Islet precursor cell (in vitro differentiated cells): ENCODE measurements around the gene NAV2.

ENCODE experiments used
- DNase-seq: peaks from one replicate; pipeline ENCODE4 v3.0.0-alpha.2; 2018

The NAV2 gene

GRCh38 chr11:19751055-19751454 lies 38.4 kb downstream of the NAV2 start:
- no peak for DNase-seq

GRCh38 chr11:19753451-19754106 lies 40.9 kb downstream of the NAV2 start:
- DNase-seq, result no peak

GRCh38 chr11:19756675-19757475 lies 44.2 kb downstream of the NAV2 start:
- DNase-seq, result no peak

GRCh38 chr11:19759389-19759788 lies 46.8 kb downstream of the NAV2 start:
- no peak for DNase-seq

- no peak for DNase-seq
Observed at GRCh38 chr11:19762266-19762665, 49.6 kb downstream of the NAV2 start.

- no peak for DNase-seq
Observed at GRCh38 chr11:19763330-19763729, 50.7 kb downstream of the NAV2 start.

- peak; percentile 68 for DNase-seq
Observed at GRCh38 chr11:19766206-19766605, 53.6 kb downstream of the NAV2 start.

- no peak for DNase-seq
Observed at GRCh38 chr11:19766810-19767209, 54.2 kb downstream of the NAV2 start.

- peak; percentile 66 for DNase-seq
Observed at GRCh38 chr11:19767627-19768151, 55.1 kb downstream of the NAV2 start.

- no peak for DNase-seq
Observed at GRCh38 chr11:19768197-19768596, 55.6 kb downstream of the NAV2 start.

- DNase-seq, result no peak
Observed at GRCh38 chr11:19768815-19769214, 56.2 kb downstream of the NAV2 start.

- DNase-seq, result no peak
Observed at GRCh38 chr11:19769820-19770219, 57.2 kb downstream of the NAV2 start.

GRCh38 chr11:19770277-19770676 lies 57.6 kb downstream of the NAV2 start:
- DNase-seq, result no peak

- DNase-seq, result no peak
Observed at GRCh38 chr11:19771463-19771862, 58.8 kb downstream of the NAV2 start.

- no peak for DNase-seq
Observed at GRCh38 chr11:19772480-19772879, 59.8 kb downstream of the NAV2 start.

GRCh38 chr11:19774329-19774728 lies 61.7 kb downstream of the NAV2 start:
- no peak for DNase-seq

- no peak for DNase-seq
Observed at GRCh38 chr11:19774817-19775580, 62.4 kb downstream of the NAV2 start.

GRCh38 chr11:19775622-19776021 lies 63.0 kb downstream of the NAV2 start:
- no peak for DNase-seq

GRCh38 chr11:19777039-19777376 lies 64.4 kb downstream of the NAV2 start:
- DNase-seq, result peak; percentile 63

GRCh38 chr11:19777377-19778102 lies 64.9 kb downstream of the NAV2 start:
- peak; percentile 88 for DNase-seq

GRCh38 chr11:19779740-19780139 lies 67.1 kb downstream of the NAV2 start:
- DNase-seq, result no peak

- no peak for DNase-seq
Observed at GRCh38 chr11:19781351-19781750, 68.7 kb downstream of the NAV2 start.

GRCh38 chr11:19785265-19785664 lies 72.6 kb downstream of the NAV2 start:
- no peak for DNase-seq
